ENCODE results near the gene TMED7.

- TF ChIP-seq POLR2A (IDR thresholded peaks at IDR 0.05), result no peak
- TF ChIP-seq, protein P1, sequence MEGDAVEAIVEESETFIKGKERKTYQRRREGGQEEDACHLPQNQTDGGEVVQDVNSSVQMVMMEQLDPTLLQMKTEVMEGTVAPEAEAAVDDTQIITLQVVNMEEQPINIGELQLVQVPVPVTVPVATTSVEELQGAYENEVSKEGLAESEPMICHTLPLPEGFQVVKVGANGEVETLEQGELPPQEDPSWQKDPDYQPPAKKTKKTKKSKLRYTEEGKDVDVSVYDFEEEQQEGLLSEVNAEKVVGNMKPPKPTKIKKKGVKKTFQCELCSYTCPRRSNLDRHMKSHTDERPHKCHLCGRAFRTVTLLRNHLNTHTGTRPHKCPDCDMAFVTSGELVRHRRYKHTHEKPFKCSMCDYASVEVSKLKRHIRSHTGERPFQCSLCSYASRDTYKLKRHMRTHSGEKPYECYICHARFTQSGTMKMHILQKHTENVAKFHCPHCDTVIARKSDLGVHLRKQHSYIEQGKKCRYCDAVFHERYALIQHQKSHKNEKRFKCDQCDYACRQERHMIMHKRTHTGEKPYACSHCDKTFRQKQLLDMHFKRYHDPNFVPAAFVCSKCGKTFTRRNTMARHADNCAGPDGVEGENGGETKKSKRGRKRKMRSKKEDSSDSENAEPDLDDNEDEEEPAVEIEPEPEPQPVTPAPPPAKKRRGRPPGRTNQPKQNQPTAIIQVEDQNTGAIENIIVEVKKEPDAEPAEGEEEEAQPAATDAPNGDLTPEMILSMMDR (IDR thresholded peaks at IDR 0.05), result no peak
These were observed 23.9 kb downstream of the TMED7 start, which contains the start of gene TICAM2 for GRCh38 chr5:115601701-115602590.

All from lower leg skin (tissue), 3 donors.